NK-92 (cell line): ENCODE results near the gene SNF8.

Experiments
- DNase-seq: peaks from one replicate; lab custom pipeline; 2025; ENCODE audit not compliant: unreplicated experiment; lab: John Stamatoyannopoulos, UW

Gene SNF8

GRCh38 chr17:48930435-48930873 lies 14.2 kb downstream of the SNF8 start:
- DNase-seq, result no peak

GRCh38 chr17:48929812-48930165 lies 14.9 kb downstream of the SNF8 start:
- DNase-seq, result no peak

GRCh38 chr17:48928876-48929811 lies 15.5 kb downstream of the SNF8 start:
- DNase-seq, result no peak

- no peak for DNase-seq
Measured at GRCh38 chr17:48927978-48928745, 16.5 kb downstream of the SNF8 start.

GRCh38 chr17:48925991-48926342 lies 18.7 kb downstream of the SNF8 start:
- DNase-seq, result no peak

GRCh38 chr17:48925251-48925990 lies 19.2 kb downstream of the SNF8 start:
- DNase-seq, result no peak

- no peak for DNase-seq
Measured at GRCh38 chr17:48915459-48916282, 29.0 kb downstream of the SNF8 start.

GRCh38 chr17:48912476-48912875 lies 32.2 kb downstream of the SNF8 start:
- DNase-seq, result no peak

- no peak for DNase-seq
Measured at GRCh38 chr17:48910370-48910769, 34.3 kb downstream of the SNF8 start.

GRCh38 chr17:48909783-48910182 lies 34.9 kb downstream of the SNF8 start:
- DNase-seq, result no peak

- DNase-seq, result peak; percentile 17
Measured at GRCh38 chr17:48908853-48909394, 35.7 kb downstream of the SNF8 start.

- DNase-seq, result peak; percentile 44
Measured at GRCh38 chr17:48908047-48908843, 36.4 kb downstream of the SNF8 start, which contains the start of gene UBE2Z. Gene UBE2Z (plus strand): TSS chr17:48908407. CDS start chr17:48908504, 97 bp downstream.

- no peak for DNase-seq
Measured at GRCh38 chr17:48907713-48908046, 37.0 kb downstream of the SNF8 start.

GRCh38 chr17:48905987-48906515 lies 38.6 kb downstream of the SNF8 start:
- DNase-seq, result no peak

GRCh38 chr17:48904428-48904827 lies 40.2 kb downstream of the SNF8 start:
- DNase-seq, result no peak

- no peak for DNase-seq
Measured at GRCh38 chr17:48903401-48903800, 41.2 kb downstream of the SNF8 start.

- DNase-seq, result no peak
Measured at GRCh38 chr17:48901241-48901640, 43.4 kb downstream of the SNF8 start.

- no peak for DNase-seq
Measured at GRCh38 chr17:48894886-48895285, 49.8 kb downstream of the SNF8 start.
